OCI-LY7 (cell line): ENCODE data around the gene DIP2A.
"Not testable (repeated sequence)": the region's sequence is repeated elsewhere in the genome, so short reads cannot be mapped to it uniquely, and the experiment has no call there.

Experiments used
- EZH2phosphoT487 ChIP-seq: fragments of 200-600 bp; sonication (generic); IDR thresholded peaks from 2 replicates; pipeline ENCODE4 v1.6.1; 2018; ENCODE audit warnings: low read depth, borderline replicate concordance, mild to moderate bottlenecking, mixed run types, antibody characterized with exemption, low read length, moderate library complexity, mixed read lengths
- TF ChIP-seq, protein P1 (sequence below): fragments of 200-600 bp; sonication (generic); conservative IDR thresholded peaks from 2 replicates; pipeline ENCODE4 v1.5.1; 2014; ENCODE audit warnings: mild to moderate bottlenecking, antibody characterized with exemption, low read length, moderate library complexity, mixed read lengths

DNA sequence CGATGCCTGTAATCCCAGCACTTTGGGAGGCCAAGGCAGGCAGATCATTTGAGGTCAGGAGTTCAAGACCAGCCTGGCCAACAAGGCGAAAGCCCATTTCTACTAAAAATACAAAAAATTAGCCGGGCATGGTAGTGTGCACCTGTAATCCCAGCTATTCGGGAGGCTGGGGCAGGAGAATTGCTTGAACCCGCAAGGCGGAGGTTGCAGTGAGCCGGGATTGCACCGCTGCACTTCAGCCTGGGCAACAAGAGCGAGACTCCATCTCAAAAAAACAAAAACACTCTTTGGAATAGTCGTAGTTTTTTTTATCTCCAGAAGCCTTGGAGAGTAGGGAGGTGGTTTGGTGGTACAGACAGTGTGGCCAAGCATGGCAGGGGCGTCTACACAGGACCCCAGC lies 25.6 kb upstream of the DIP2A start:
- TF ChIP-seq, protein P1, sequence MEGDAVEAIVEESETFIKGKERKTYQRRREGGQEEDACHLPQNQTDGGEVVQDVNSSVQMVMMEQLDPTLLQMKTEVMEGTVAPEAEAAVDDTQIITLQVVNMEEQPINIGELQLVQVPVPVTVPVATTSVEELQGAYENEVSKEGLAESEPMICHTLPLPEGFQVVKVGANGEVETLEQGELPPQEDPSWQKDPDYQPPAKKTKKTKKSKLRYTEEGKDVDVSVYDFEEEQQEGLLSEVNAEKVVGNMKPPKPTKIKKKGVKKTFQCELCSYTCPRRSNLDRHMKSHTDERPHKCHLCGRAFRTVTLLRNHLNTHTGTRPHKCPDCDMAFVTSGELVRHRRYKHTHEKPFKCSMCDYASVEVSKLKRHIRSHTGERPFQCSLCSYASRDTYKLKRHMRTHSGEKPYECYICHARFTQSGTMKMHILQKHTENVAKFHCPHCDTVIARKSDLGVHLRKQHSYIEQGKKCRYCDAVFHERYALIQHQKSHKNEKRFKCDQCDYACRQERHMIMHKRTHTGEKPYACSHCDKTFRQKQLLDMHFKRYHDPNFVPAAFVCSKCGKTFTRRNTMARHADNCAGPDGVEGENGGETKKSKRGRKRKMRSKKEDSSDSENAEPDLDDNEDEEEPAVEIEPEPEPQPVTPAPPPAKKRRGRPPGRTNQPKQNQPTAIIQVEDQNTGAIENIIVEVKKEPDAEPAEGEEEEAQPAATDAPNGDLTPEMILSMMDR, result not testable (repeated sequence)
- not testable (repeated sequence) for TF ChIP-seq EZH2phosphoT487
